ENCODE measurements around the gene OXNAD1. TPM values are rescaled to one million over a fixed set of nuclear protein-coding genes. Genes with fewer than 3 reads are reported as not detected.
A peak's percentile ranks its signal among the peaks of the same experiment; 100 is the strongest.

The OXNAD1 gene
- total RNA-seq, 1 experiment from 2014 or later, result 23.7 TPM

DNA sequence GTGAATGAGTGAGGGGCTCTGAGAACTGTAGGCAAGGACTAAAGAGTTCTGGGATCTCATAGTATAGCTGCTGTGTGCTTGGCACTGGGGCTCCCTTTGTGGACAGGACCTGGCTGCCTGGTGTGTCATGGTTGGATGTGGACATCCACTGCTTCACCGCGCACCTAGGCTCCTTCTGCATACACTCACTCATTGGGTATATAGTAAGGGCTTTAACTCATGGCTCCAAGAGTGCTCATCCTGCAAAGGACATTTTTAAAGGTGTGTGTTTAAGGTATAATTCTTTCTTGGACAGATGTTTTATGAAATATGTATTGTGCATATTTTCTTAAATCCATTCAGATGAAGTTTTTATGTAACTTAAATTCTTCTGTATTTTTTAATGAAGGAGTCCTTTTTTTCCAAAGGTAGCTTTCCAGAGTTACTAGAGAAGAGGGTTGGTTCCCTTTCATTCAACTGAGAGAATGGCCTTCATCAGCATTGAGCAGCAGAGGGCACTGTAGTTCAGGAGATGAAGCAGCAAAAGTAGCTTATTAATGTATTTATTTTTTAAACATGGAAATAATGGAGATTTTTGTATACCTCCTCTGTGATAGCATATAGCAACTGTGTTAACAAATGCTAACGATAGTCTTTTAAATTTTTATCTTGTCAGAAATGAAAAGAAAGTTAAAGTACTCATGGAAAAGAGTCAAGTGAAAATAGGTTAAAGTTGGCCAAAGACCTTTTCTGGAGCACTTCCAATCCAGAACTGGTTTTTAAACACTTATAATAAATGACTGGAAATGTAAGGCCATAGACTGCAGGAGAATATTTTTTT, 25.2 kb downstream of the OXNAD1 start:
- no peak overlapping the region for H4K91ac ChIP-seq (ENCODE audit: insufficient read length, low read depth, low read length)
- H3K27me3 Mint-ChIP-seq (ENCODE audit: low read depth), result no peaks in the 10 kb centered on the region
- H4K20me1 ChIP-seq (ENCODE audit: control insufficient read depth, insufficient read depth, insufficient read length), result no peaks in the 10 kb centered on the region
- no peaks in the 10 kb centered on the region for H3K9me3 ChIP-seq (ENCODE audit: control insufficient read depth, low read depth, low read length)
- no peak for DNase-seq
- no peaks in the 10 kb centered on the region for H3K4me1 Mint-ChIP-seq
- no peak overlapping the region for H3K4ac ChIP-seq (ENCODE audit: low read depth, low read length)
- H3K9ac ChIP-seq (ENCODE audit: extremely low read depth, insufficient read length, low read length), result no peak overlapping the region
- H3T11ph ChIP-seq (ENCODE audit: low read length), result no peak overlapping the region
- no peak overlapping the region for H2BK120ac ChIP-seq (ENCODE audit: low read depth, low read length, poor library complexity, severe bottlenecking)
- H4K8ac ChIP-seq (replicated peaks; ENCODE audit: insufficient read length, low read depth, low read length), result no peak overlapping the region
- H3K9me3 Mint-ChIP-seq, result peaks cover 3% of the 10 kb centered on the region in 2 experiments; a peak in 2 of 5 replicates
- H3K79me1 ChIP-seq (ENCODE audit: insufficient read depth, low read depth, low read length, poor library complexity, severe bottlenecking), result no peaks in the 10 kb centered on the region
- H3K23me2 ChIP-seq (ENCODE audit: insufficient read length, low read depth, low read length, poor library complexity, severe bottlenecking), result no peaks in the 10 kb centered on the region
- TF ChIP-seq, protein P1, sequence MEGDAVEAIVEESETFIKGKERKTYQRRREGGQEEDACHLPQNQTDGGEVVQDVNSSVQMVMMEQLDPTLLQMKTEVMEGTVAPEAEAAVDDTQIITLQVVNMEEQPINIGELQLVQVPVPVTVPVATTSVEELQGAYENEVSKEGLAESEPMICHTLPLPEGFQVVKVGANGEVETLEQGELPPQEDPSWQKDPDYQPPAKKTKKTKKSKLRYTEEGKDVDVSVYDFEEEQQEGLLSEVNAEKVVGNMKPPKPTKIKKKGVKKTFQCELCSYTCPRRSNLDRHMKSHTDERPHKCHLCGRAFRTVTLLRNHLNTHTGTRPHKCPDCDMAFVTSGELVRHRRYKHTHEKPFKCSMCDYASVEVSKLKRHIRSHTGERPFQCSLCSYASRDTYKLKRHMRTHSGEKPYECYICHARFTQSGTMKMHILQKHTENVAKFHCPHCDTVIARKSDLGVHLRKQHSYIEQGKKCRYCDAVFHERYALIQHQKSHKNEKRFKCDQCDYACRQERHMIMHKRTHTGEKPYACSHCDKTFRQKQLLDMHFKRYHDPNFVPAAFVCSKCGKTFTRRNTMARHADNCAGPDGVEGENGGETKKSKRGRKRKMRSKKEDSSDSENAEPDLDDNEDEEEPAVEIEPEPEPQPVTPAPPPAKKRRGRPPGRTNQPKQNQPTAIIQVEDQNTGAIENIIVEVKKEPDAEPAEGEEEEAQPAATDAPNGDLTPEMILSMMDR (conservative IDR thresholded peaks at IDR 0.05), result peak; percentile 89
- no peak overlapping the region for H3K23ac ChIP-seq (ENCODE audit: insufficient read length, low read depth, low read length)
- no peak overlapping the region for H2BK20ac ChIP-seq (ENCODE audit: low read depth, low read length, poor library complexity, severe bottlenecking)
- no peak overlapping the region for H2BK5ac ChIP-seq (ENCODE audit: insufficient read length, low read length)
- H3K36me3 Mint-ChIP-seq (ENCODE audit: insufficient read depth in 1 of 3, low read depth in 3 of 3), result peaks cover 23 to 37% (median 32%) of the 10 kb centered on the region in 3 experiments
- H3K18ac ChIP-seq (ENCODE audit: insufficient read length, low read depth, low read length), result no peak overlapping the region
- H2AK5ac ChIP-seq (ENCODE audit: insufficient read length, low read length), result no peak overlapping the region
- no peak overlapping the region for H2BK12ac ChIP-seq (ENCODE audit: insufficient read length, low read depth, low read length)
- H3K4me1 ChIP-seq (ENCODE audit: insufficient read depth, low read length), result no peaks in the 10 kb centered on the region
- no peak overlapping the region for H3K56ac ChIP-seq (ENCODE audit: insufficient read length, low read depth, low read length)
- 0 out of 7 replicates have a peak overlapping the region, but pooled peaks of 1 of the 3 experiments have one; percentile 52 for H3K27ac Mint-ChIP-seq
- no peak overlapping the region for H2AFZ ChIP-seq (ENCODE audit: low read length)
- WGBS (ENCODE audit: extremely low coverage, insufficient read length, low lambda C conversion rate), result no CpG with 5 or more reads among the region's 3 CpGs
- no peak overlapping the region for H2BK15ac ChIP-seq (ENCODE audit: low read depth, low read length)
- no peaks in the 10 kb centered on the region for H3K79me2 ChIP-seq (ENCODE audit: insufficient read depth, low read length)
- no peak overlapping the region for H4K5ac ChIP-seq (ENCODE audit: insufficient read length, low read depth, low read length)
- no peak overlapping the region for H3K14ac ChIP-seq (ENCODE audit: insufficient read depth, low read length)
- no peak overlapping the region for H3K4me2 ChIP-seq (ENCODE audit: insufficient read depth, insufficient read length, low read length)
- H3K27ac ChIP-seq (ENCODE audit: insufficient read length, low read depth, low read length), result no peak overlapping the region
- no peak overlapping the region for H3K4me3 Mint-ChIP-seq
- no peaks in the 10 kb centered on the region for H3K27me3 ChIP-seq (ENCODE audit: insufficient read depth, low read length)
